ENCODE data around the gene HNRNPCL4.
"Not testable (repeated sequence)": the region's sequence is repeated elsewhere in the genome, so short reads cannot be mapped to it uniquely, and the experiment has no call there.

HNRNPCL4 gene

GRCh38 chr1:13165531-13165930, at the start of gene HNRNPCL4:
HNRNPCL4 (minus strand) TSS chr1:13165631; CDS start chr1:13165467, 164 bp downstream.
- not testable (repeated sequence) for DNase-seq

DNA sequence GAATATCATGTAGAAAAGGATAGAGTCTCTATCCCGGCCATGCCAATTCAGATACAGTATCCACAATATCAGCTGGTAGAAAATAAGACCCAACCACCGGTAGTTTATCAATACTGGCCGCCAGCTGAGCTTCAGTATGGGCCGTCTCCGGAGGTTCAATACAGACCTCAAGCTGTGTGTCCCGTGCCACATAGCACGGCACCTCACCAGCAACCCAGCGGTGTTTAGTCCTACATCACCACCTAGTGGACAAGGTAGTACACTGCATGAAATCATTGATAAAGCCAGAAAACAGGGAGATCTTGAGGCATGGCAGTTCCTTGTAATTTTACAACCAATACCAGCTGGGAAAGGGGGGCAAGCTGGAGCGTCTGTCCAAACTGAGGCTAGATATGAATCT, 43.3 kb upstream of the HNRNPCL4 start:
- not testable (repeated sequence) for DNase-seq

- DNase-seq = not testable (repeated sequence)
Measured at GRCh38 chr1:13201309-13201708, 35.9 kb upstream of the HNRNPCL4 start, which contains the start of gene PRAMEF13. PRAMEF13 (minus strand) TSS chr1:13201409; CDS start chr1:13199589, 1,820 bp downstream.

- not testable (repeated sequence) for DNase-seq
Measured at GRCh38 chr1:13171548-13171947, 6.1 kb upstream of the HNRNPCL4 start, which contains the start of gene PRAMEF9. PRAMEF9 (plus strand) TSS chr1:13171848; CDS start chr1:13175281, 3,433 bp downstream.

- not testable (repeated sequence) for DNase-seq
Measured at GRCh38 chr1:13155909-13156308, 9.5 kb downstream of the HNRNPCL4 start, which contains the start of gene PRAMEF26. PRAMEF26 (minus strand) TSS chr1:13156009; CDS start chr1:13153095, 2,914 bp downstream.

DNA sequence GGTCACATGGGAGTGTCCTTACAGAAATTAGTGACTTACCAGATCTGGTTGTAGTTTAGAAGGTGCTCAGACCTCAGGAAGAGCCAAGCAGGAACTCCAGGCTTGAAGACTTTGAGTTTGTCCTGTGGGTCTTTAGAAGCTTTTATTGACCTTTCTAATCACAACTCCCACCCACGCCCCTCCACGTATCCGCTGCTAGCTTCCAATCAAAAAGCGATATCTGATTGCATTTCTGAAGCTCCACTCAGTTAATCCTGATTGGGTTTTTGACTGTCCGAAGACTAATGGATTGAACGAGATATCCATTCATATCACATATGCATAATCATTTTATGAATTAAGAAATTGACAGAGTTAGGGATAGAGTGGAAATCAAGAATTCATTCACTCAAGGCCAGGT, 48.7 kb downstream of the HNRNPCL4 start, which contains the start of gene HNRNPCL2:
Gene HNRNPCL2 (minus strand): TSS at position 101 of the 400 bp plus-strand sequence. CDS start 454 bp downstream, outside the sequence.
- not testable (repeated sequence) for DNase-seq

All from CD4-positive, alpha-beta T cell treated with Interleukin-1 beta for 1 hour (primary cell).